ENCODE data around the gene PRRT1. TPM values are rescaled to one million over a fixed set of nuclear protein-coding genes. Genes with fewer than 3 reads are reported as not detected.
A peak's percentile ranks its signal among the peaks of the same experiment; 100 is the strongest.

The PRRT1 gene
- total RNA-seq, 1 donor from 2014 or later: 0.07 TPM

- peak; percentile 89 for DNase-seq (ENCODE audit: low read depth, low spot score)
These were observed 24.2 kb upstream of the PRRT1 start, which contains the start of gene AGPAT1 for GRCh38 chr6:32175711-32176475. Gene AGPAT1, minus strand, starts transcription at chr6:32176084. Its CDS starts 4,588 bp downstream, at chr6:32171496.

GRCh38 chr6:32175322-32175710, 23.6 kb upstream of the PRRT1 start:
- DNase-seq (ENCODE audit: low read depth, low spot score): no peak

DNA sequence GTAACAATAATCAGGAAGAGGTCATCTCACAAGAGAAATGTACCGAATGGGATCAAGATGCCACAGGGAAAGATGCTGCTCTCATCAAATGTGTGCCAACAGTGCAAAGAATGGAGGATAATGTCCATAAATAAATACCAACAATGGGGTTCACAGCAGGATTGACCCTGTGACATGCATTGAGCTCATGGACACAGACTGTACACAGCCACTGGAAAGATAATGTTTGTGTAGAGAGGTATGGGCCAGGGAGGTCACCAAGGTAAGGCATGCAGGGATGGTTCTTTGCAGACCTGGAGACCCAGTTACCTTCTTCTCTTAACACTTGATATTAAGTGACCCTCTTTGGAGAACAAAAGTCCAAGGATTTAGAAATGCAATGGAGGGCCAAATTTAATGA, 22.7 kb upstream of the PRRT1 start:
- DNase-seq (ENCODE audit: low read depth, low spot score): no peak

GRCh38 chr6:32173051-32173727, 21.4 kb upstream of the PRRT1 start:
- DNase-seq (ENCODE audit: low read depth, low spot score): no peak

DNA sequence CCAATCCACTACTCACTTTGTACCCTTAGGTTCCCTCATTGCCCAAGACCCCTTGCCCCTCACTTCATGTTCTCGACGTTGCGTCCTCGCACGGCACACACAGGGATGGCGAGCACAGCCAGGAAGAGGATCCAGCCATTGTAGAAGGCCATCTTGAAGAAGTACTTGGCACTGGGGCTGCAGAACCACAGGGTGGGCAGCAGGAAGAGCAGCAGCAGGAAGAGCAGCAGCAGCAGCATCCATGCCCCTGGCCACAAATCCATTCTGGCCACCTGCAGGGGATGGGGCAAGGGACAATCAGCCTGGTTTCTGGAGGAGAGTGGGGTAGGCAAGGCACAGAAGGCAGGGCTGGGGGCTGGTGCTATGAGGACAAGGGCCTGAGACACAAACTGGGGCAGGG, 19.5 kb upstream of the PRRT1 start:
- DNase-seq (ENCODE audit: low read depth, low spot score): no peak

- DNase-seq (ENCODE audit: low read depth, low spot score): no peak
These were observed 18.6 kb upstream of the PRRT1 start for GRCh38 chr6:32170294-32170693.

- no peak for DNase-seq (ENCODE audit: low read depth, low spot score)
These were observed 17.3 kb upstream of the PRRT1 start for GRCh38 chr6:32168807-32169591.

GRCh38 chr6:32168350-32168749, 16.6 kb upstream of the PRRT1 start:
- no peak for DNase-seq (ENCODE audit: low read depth, low spot score)

GRCh38 chr6:32167761-32168262, 16.1 kb upstream of the PRRT1 start:
- no peak for DNase-seq (ENCODE audit: low read depth, low spot score)

DNA sequence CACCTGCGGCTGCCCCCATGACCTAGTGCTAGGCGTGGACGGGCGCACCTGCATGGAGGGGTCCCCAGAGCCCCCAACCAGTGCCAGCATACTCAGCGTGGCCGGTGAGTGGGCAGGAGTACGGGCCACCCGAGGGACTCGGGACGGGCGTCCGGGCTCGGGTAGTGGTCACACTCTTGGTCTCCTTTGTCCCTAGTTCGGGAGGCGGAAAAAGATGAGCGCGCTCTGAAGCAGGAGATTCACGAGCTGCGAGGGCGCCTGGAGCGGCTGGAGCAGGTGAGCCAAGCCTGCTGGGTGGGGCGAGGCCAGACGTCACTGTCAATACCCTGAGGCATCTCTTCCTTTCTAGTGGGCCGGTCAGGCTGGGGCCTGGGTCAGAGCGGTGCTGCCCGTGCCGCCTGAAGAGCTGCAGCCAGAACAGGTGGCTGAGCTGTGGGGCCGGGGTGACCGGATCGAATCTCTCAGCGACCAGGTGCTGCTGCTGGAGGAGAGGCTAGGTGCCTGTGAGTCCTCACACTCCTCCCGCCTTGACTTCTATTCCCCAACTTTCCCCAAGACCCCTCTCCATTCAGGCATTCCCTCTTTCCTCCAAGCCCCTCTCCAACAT, 15.5 kb upstream of the PRRT1 start:
- DNase-seq (ENCODE audit: low read depth, low spot score): no peak

- DNase-seq (ENCODE audit: low read depth, low spot score): no peak
These were observed 14.8 kb upstream of the PRRT1 start for GRCh38 chr6:32166411-32167061.

DNA sequence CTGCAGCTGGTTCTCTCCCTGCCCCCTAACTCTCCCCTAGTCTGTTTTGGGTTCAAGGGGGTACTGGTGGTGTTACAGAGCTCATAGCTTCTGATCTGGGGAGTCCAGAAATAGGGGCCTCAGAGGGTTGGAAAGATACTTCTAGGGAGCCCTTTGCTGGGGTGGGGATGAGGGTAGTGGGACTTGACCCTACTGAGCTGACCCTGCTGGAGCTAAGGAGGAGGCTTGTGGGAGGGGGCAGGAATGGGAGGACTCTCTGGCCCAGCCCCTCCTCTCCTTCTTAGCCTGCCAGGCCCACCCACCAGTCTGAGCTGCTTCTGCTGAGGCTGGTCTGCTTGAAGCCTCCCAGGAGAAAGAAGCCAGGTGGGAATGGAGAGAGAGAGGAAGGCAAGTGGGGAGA, 12.6 kb upstream of the PRRT1 start, which contains the start of gene EGFL8:
TSS of gene EGFL8 (plus strand) at position 301 of the 400 bp plus-strand sequence. CDS start 1,571 bp downstream, outside the sequence.
- no peak for DNase-seq (ENCODE audit: low read depth, low spot score)

- DNase-seq (ENCODE audit: low read depth, low spot score): no peak
These were observed 12.0 kb upstream of the PRRT1 start for GRCh38 chr6:32163559-32164258.

- DNase-seq (ENCODE audit: low read depth, low spot score): no peak
These were observed 6.3 kb upstream of the PRRT1 start for GRCh38 chr6:32158052-32158451.

GRCh38 chr6:32156891-32157290, 5.2 kb upstream of the PRRT1 start:
- no peak for DNase-seq (ENCODE audit: low read depth, low spot score)

DNA sequence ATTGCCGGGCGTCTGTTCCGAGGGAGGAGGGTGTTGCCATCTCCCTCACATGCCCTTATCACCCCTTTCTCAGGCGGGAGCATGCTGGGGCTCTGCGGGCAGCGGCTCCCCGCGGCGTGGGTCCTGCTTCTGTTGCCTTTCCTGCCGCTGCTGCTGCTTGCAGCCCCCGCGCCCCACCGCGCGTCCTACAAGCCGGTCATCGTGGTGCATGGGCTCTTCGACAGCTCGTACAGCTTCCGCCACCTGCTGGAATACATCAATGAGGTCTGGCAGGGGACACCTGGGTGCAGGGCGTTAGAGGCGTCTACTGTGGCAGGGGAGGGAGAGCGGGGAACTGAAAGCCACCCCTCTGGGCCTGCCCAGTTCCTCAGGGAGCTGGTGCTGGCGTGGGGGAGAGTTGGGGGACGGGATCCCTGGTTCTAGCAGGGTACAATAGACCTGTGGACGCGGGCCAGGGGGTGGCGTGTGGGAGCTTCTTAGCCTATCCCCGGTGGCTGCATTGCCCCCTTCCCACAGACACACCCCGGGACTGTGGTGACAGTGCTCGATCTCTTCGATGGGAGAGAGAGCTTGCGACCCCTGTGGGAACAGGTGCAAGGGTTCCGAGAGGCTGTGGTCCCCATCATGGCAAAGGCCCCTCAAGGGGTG, 2.9 kb upstream of the PRRT1 start:
- no peak for DNase-seq (ENCODE audit: low read depth, low spot score)

- DNase-seq (ENCODE audit: low read depth, low spot score): peak; percentile 78
These were observed 2.1 kb upstream of the PRRT1 start, which contains the start of gene PPT2 for GRCh38 chr6:32153564-32154513. Gene PPT2, plus strand, starts transcription at chr6:32154141. Its CDS starts 454 bp downstream, at chr6:32154595.

DNA sequence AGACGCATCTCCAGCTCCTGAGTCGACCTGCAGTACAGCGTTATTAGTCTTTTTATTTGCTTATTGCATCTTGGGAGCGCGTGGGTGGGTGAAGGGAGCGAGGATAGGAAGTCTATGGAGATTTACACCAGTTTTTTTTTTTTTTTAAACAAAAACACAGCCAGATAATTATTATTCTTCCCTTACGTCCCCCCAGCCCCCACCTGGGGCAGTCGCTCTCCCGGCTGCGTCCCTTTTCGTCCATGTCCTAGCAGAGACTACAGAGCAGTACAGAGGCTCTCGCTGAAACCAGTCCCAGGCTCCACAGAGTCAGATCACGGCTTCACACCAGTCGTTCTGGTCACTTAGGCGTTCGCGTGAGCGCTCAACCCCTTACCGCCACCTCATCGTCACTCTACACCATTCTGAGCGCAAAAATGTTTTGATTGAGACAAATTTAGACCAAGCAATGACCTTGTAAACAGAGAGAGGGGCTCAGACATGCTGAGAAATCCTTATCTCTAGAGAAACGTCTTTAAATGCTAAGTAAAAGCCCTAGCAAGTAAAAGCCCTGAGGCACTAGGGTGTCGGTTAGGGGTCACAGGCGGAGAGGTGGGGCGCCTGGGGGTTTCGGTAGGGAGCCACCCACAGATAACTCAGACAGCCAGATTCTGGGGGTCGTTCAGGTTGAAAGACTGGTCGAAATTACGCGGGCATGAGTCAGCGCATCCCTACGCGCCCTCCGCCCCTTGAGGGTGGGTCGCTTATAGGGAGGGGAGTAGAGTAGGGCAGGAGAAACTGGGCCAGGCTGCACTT, 1.2 kb upstream of the PRRT1 start:
- no peak for DNase-seq (ENCODE audit: low read depth, low spot score)
